BE2C (cell line): ENCODE results near the gene GALNT2.

Experiments
- DNase-seq: peaks from one replicate; pipeline ENCODE4 v3.0.0-alpha.2; 2020
- H3K27me3 ChIP-seq: fragments of 250-450 bp; sonication (Bioruptor Pico); 2 replicates; pipeline ENCODE4 v1.5.1; 2020; ENCODE audit warnings: mild to moderate bottlenecking
- H3K36me3 ChIP-seq: fragments of 250-450 bp; sonication (Bioruptor Pico); 2 replicates; pipeline ENCODE4 v1.5.1; 2020; ENCODE audit warnings: mild to moderate bottlenecking
- H3K4me1 ChIP-seq: fragments of 250-450 bp; sonication (Bioruptor Pico); 2 replicates; pipeline ENCODE4 v1.5.1; 2020
- H3K4me3 ChIP-seq: 2 replicates; pipeline ENCODE4 v1.5.1; 2011; ENCODE audit warnings: low read depth, low read length
- H3K9me3 ChIP-seq: fragments of 250-450 bp; sonication (Bioruptor Pico); 2 replicates; pipeline ENCODE4 v1.5.1; 2020
- CTCF ChIP-seq: IDR thresholded peaks from 2 replicates; pipeline ENCODE4 v1.5.1; 2012; ENCODE audit warnings: mild to moderate bottlenecking, low read depth, low read length

GALNT2 gene

GRCh38 chr1:230113235-230113592, 46.2 kb downstream of the GALNT2 start:
- no peak for DNase-seq
- Histone ChIP-seq H3K4me1 (peaks cover 23% of the 10 kb centered on the region), H3K36me3 (peaks cover 4% of the 10 kb centered on the region), H3K27me3 (no peaks in the 10 kb centered on the region), H3K4me3 (no peak overlapping the region), H3K9me3 (no peaks in the 10 kb centered on the region)
- TF ChIP-seq CTCF: no peak

GRCh38 chr1:230113593-230114236, 46.7 kb downstream of the GALNT2 start:
- peaks cover 23% of the 10 kb centered on the region for H3K4me1 ChIP-seq
- no peak for TF ChIP-seq CTCF
- H3K4me3 ChIP-seq: no peak overlapping the region
- H3K36me3 ChIP-seq: peaks cover 4% of the 10 kb centered on the region
- DNase-seq: no peak
- H3K9me3 ChIP-seq: no peaks in the 10 kb centered on the region
- no peaks in the 10 kb centered on the region for H3K27me3 ChIP-seq

GRCh38 chr1:230114237-230114651, 47.2 kb downstream of the GALNT2 start:
- no peak for DNase-seq
- Histone ChIP-seq H3K4me3 (no peak overlapping the region), H3K4me1 (peaks cover 20% of the 10 kb centered on the region), H3K9me3 (no peaks in the 10 kb centered on the region), H3K36me3 (peaks cover 4% of the 10 kb centered on the region), H3K27me3 (no peaks in the 10 kb centered on the region)
- no peak for TF ChIP-seq CTCF

- Histone ChIP-seq H3K36me3 (peaks cover 4% of the 10 kb centered on the region), H3K4me1 (peaks cover 5% of the 10 kb centered on the region), H3K9me3 (no peaks in the 10 kb centered on the region), H3K4me3 (no peak overlapping the region), H3K27me3 (no peaks in the 10 kb centered on the region)
- TF ChIP-seq CTCF: no peak
- DNase-seq: no peak
These were observed 50.7 kb downstream of the GALNT2 start for GRCh38 chr1:230117694-230118093.

GRCh38 chr1:230119340-230119739, 52.3 kb downstream of the GALNT2 start:
- H3K4me1 ChIP-seq: peaks cover 6% of the 10 kb centered on the region
- DNase-seq: no peak
- no peaks in the 10 kb centered on the region for H3K9me3 ChIP-seq
- H3K27me3 ChIP-seq: no peaks in the 10 kb centered on the region
- H3K36me3 ChIP-seq: peaks cover 2% of the 10 kb centered on the region
- H3K4me3 ChIP-seq: no peak overlapping the region
- TF ChIP-seq CTCF: no peak

- Histone ChIP-seq H3K9me3 (no peaks in the 10 kb centered on the region), H3K27me3 (no peaks in the 10 kb centered on the region), H3K4me1 (peaks cover 6% of the 10 kb centered on the region), H3K4me3 (no peak overlapping the region), H3K36me3 (no peaks in the 10 kb centered on the region)
- no peak for TF ChIP-seq CTCF
- DNase-seq: no peak
These were observed 53.4 kb downstream of the GALNT2 start for GRCh38 chr1:230120289-230120920.
